A172 (cell line): ENCODE data around the gene SYPL1. TPM values are rescaled to one million over a fixed set of nuclear protein-coding genes. Genes with fewer than 3 reads are reported as not detected.
"Not testable (repeated sequence)": the region's sequence is repeated elsewhere in the genome, so short reads cannot be mapped to it uniquely, and the experiment has no call there.

ENCODE experiments used
- DNase-seq: peaks from one replicate; pipeline ENCODE4 v3.0.0-alpha.2; 2015; ENCODE audit warnings: low spot score
- total RNA-seq: library from RNA; depleted of rRNA; stranded (reverse); fragments of >200 nt; shearing (Covaris generic); gene quantifications from 2 replicates; pipeline ENCODE4 v1.2.3, GENCODE V29; 2014; rRNA removed

Gene SYPL1
- 73.0 and 81.7 TPM in 2 replicates for total RNA-seq

DNA sequence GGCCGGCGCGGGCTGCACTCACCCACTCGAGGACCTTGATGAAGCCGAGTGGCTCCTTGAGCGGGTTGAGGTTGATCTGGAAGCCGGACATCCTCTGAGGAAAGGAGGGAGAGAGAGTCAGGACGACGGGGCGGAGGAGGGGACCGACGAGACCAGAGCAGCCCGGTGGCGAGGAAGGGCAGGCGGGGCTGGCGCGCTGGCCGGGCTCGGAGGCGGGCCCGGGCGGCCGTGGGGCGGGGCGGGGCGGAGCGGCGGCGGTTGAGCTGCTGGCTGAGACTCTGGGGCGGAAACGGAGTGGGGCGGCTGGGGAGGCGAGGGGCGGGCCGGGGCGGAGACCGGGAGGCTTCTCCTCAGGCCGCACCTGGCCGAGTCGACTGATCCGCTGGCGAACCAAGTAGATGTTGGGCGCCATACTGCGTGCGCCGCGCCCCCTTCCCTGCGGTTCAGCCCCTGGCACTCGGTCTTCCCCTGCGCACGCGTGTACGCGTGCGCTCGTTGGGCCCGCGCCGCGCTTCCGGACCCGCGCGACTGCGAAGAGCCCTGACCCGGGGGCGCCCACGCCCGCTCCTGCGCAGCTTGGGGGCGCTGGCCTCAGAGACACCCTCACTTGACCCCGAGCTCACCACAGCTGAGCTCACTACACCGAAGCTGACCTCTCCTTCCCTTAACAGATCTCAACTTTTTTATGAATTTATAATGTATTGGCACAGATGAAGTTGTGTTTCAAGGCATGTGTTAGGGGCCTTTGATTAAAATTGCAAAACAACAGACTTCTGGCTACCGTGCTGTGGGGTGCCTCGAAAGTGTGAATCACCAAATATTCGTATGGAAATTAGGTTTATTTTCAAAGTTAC, at the start of gene SYPL1:
Gene SYPL1 (minus strand): TSS at position 195 of the 854 bp plus-strand sequence. CDS start 104 bp downstream, at position 91.
- peak; percentile 89 for DNase-seq

- no peak for DNase-seq
Measured at GRCh38 chr7:106155027-106155426, 42.9 kb upstream of the SYPL1 start.

GRCh38 chr7:106153891-106154449, 41.9 kb upstream of the SYPL1 start:
- DNase-seq, result peak; percentile 85

- no peak for DNase-seq
Measured at GRCh38 chr7:106152313-106152665, 40.2 kb upstream of the SYPL1 start.

- DNase-seq, result no peak
Measured at GRCh38 chr7:106151459-106152312, 39.6 kb upstream of the SYPL1 start.

DNA sequence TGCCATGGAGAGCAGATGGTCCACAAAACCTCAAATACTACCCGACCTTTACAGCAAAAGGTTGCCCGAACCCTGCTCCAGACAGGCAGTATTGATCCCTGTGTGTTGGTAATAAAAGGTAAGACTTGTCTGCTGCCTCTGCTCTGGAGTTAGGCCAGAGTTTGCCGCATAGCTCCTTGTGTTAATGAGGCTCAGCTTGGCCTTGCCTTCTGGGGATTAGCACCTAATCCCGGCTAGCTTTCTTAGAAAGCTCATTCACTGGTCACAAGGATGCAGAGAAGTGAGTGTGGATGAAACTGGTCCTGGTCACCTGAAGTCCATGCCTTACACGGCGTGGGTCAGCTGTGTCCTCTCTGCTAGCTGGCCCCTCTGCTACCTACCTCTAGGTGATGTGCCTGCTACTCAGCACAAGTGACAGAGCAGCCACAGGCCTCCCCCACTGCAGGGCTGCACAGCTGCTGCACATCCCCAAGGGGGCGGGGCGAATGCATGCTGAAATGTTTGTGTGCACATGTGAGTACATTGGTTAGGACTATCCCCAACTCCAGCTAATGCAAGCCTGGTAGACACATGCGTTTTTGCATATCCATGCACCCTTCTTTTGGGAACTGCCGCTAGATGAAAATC, 31.7 kb upstream of the SYPL1 start:
- DNase-seq, result no peak

GRCh38 chr7:106142136-106142535, 30.0 kb upstream of the SYPL1 start:
- DNase-seq, result no peak

- DNase-seq, result no peak
Measured at GRCh38 chr7:106140406-106141173, 28.5 kb upstream of the SYPL1 start.

DNA sequence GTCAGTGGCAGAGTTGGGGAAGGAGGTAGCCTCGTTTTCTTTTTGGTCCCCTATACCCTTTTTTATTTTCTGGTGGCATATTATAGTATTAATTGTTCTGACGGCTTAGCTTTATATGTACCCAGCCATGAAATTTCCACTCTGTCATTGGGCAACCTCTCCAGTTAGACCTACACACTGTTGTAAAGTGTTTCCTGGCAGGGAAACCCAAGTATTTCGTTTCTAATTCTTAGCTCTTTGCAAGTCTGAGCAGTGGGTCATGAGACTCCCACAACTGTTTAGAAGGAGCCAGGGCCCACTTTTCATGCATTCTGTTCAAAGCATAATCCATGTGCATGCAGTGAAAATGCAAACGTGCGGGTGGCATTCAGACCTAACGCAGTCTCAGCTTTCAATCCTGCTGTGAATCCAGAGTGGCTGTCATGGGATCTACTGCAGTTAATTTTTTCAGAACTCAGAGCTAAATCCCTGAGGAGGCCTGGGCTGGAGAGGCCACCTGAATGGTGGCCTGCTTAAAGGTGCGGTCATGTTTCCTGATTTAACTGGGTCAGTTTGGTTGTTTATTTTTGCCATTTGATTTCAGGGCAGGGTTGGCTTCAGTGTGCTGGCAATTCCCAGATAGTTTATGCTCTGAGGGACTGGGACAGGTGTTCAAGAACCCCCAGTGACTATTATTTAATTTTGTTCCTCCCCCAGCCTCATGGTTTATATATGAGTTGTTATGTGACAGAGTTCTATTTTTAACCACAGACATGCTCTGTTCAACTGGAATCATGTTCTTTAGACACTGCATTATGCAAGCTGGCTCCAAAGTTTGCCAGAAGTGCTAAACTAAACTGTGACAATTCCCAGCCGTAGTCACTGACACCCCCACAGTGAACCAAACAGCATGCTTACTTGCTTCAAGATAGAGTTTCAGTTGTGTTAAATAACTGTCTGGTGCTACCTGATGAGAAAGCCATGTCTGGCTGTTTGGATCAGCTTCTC, 27.4 kb upstream of the SYPL1 start:
- no peak for DNase-seq

DNA sequence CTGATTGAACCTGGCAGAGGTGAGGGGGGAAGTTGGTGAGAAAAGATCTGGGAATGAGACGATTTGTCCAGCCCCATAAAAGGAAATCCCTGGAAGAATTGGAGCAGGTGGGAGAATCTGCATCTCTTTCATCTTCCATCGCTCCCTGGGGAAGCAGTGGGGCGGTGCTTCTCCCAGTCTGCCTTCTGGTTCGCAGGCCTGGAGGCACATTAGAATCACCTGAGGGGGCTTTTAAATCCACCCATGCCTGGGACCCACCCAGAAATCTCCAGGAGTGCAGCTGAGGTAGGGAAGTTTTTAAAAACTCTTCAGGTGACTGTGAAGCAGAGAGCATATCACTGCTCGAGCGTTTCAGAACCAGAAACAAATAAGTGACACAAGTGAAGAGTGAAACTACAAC, 26.7 kb upstream of the SYPL1 start:
- no peak for DNase-seq

GRCh38 chr7:106138181-106138580, 26.1 kb upstream of the SYPL1 start:
- DNase-seq, result not testable (repeated sequence)

GRCh38 chr7:106134241-106134640, 22.1 kb upstream of the SYPL1 start:
- DNase-seq, result no peak

DNA sequence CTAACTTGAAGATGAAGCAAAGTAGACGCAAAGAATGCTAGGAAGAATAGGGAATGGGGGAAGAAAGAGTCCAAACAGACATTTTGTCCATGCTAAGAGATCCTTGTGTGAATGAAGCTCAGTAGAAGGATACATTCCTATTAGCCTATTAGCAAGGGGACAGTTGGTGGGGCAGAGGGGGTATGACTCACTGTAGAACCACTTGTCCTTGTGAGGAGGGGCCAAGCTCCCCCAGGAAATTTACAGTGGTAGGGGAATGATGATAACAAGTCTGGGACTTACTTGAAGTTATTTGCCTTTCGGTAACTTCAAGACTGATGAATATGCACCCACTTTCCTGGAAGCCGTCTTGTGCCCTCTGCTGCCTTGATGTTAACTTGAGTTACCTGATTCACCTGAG, 17.2 kb upstream of the SYPL1 start:
- DNase-seq, result no peak

DNA sequence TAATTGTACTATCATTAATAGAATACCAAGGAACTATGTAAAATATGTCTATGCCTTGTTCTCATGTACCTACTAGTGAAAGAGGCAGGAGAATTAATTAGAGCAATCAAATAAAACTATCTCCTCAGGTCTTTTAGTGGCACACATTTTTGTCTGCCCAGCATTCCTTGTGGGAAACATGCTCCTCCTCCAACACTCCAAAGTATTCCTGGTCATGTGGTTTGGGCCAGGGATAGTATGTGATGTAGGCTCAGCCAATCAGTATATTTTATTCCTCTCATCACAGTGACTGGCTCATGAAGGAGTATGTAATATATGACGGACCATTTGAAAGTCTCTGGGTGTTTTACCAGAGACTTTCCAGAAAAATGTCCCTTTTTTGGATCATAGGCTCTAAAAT, 16.7 kb upstream of the SYPL1 start:
- peak; percentile 20 for DNase-seq

DNA sequence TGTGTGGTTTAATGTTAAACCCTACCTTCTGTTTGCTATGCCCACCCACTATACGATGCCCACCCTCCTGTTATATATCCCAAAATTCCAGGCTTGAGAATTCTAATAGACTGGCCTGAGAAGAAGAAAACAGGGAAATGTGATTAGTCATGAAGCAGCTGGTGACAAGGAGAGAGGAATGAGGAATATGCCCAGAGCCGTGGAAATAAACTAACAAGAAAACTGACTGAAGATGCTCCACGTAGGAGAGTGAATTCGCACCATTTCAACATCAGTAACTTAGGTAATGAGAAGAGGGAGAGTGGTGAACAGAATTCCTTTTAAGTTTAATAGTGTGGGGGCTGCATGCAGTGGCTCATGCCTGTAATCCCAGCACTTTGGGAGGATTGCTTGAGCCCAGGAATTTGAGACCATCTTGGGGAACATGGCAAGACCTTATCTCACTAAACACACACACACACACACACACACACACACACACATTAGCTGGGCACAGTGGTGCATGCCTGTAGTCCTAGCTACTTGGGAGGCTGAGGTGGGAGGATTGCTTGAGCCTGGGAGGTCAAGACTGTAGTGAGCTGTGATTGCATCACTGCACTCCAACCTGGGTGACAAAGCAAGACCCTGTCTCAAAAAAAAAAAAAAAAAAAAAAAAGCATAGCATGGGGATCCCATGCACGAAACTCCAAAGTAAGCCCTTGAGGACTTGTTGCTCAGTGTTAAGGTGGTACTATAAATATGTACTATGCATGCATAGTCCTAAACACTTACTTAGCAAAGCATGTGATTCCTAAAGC, 16.1 kb upstream of the SYPL1 start:
- peak; percentile 11 for DNase-seq

DNA sequence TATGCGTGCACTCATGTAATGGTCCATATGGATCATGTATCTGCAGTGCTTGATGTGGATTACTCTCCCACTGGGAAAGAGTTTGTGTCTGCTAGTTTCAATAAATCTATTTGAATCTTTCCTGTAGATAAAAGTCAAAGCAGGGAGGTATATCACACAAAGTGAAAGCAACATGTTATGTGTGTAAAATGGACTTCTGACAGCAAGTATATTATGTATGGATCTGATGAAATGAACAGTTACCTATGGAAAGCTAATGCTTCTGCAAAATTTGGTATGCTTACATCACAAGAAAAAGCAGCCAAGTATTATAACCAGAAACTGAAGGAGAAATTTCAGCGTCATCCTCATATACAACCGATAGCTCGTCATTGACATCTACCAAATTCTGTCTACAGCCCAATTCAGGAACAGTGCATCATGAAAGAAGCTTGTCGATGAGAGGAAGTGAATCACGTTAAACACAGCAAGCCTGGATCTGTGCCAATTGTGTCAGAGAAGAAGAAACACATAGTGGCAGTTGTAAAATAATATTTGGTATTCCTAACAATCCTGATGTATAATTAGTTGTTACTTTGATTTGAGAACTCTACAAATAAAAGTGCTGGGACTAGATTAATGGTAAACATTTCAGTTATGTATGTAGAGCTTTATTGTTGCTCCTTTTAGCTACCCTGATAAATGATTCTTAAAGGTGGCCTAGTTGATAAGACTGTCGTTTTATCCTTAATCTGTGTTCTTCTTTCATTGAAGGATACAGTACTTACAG, 14.2 kb upstream of the SYPL1 start:
- DNase-seq, result peak; percentile 53

DNA sequence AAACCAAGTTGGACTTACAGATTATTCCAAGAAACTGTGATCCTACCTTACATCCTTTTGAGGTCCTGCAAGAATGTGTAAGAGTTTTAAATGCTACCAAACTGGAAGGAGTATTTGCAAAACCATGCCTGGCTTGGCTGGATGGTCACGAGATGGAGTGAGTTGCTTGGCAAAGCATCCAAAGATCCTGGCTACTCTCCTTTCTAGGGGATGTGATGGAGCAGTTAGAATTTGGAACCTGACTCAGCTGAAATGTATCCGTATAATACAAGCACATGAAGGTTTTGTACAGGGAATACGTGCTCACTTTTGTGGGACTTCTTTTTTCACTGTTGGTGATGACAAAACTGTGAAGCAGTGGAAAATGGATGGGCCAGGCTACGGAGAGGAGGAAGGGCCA, 13.3 kb upstream of the SYPL1 start:
- DNase-seq, result no peak

- DNase-seq, result no peak
Measured at GRCh38 chr7:106124186-106124585, 12.1 kb upstream of the SYPL1 start.
